Measurements from ENCODE around the gene RABGEF1.
"Not testable (repeated sequence)": the region's sequence is repeated elsewhere in the genome, so short reads cannot be mapped to it uniquely, and the experiment has no call there.

The RABGEF1 gene

DNA sequence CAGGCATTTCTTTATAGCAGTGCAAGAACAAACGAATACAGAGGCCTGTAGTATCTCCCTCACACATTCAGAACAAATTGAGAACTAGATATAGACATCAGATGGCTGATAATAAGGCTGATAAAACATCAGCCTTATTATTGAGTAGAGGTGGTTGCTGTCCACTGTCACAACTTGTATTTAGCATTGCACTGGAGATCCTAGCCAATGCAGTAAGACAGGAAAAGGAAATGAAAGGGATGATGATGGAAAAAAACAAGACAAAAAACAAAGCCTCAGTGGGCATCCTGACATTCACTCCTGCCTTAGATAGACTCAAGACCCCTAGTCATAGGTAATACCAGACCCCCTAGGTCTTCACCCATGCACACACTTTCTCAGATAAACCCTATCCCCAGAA, 4.7 kb upstream of the RABGEF1 start:
- DNase-seq = no peak

DNA sequence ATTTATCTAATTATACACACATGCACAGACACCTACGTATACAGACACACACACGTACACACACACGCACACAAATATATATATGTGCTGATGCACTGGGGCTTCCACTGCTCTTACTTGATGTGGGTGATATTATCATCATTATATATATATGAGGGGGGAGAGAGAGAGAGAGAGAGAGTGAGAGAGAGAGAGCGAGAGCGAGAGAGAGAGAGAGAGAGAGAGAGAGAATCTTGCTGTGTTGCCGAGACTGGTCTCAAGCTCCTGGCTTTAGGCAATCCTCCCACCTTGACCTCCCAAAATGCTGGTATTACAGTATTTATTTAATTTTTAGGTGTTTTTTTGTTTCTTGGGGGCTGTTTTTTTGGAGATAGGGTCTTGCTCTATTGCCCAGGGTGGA, 3.6 kb upstream of the RABGEF1 start:
- DNase-seq = no peak

DNA sequence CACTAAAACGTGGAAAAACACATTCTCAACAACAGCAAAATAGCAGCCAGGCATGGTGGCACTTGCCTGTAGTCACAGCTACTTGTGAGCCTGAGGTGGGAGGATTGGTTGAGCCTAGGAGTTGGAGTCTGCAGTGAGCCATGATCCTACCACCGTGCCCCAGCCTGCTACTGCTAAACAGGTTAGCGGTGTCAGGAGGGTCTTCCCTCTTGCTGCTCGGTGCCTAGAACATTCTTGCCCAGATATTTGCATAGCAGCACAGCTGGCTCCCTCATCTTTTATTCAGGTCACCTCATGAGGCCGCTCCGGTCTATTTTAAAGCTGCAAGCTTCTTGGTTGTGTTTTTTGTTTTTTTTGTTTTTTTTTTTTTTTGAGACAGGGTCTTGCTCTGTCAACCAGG, 2.9 kb upstream of the RABGEF1 start:
- no peak for DNase-seq

DNA sequence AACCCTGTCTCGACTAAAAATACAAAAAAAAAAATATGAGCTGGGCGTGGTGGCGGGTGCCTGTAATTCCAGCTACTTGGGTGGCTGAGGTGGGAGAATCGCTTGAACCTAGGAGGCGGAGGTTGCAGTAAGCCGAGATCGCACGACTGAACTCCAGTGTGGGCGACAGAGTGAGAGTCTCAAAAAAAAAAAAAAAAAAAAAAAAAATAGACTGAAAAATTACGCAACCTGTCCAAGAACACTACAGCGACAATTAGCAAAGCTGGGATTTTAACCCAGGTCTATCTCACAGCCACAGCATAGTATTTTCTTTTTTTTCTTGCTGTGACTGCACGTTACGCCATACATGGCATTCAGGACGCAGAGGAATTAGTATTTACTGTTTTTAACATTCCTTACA, 1.1 kb upstream of the RABGEF1 start:
- no peak for DNase-seq

DNA sequence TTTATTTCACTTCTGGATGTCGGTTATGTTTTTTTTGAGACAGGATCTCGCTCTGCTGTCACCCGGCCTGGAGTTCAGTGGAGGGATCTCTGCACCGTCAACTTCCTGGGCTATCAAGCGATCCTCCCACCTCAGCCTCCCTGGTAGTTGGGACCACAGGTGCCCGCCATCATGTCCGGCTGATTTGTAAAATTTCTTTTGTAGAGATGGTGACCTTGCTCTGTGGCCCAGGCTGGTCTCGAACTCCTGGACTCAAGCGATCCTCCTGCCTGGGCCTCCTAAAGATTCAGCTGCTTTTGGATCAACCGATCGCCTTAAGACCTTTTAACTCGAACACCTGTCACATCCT, 606 bp upstream of the RABGEF1 start:
- no peak for DNase-seq

DNA sequence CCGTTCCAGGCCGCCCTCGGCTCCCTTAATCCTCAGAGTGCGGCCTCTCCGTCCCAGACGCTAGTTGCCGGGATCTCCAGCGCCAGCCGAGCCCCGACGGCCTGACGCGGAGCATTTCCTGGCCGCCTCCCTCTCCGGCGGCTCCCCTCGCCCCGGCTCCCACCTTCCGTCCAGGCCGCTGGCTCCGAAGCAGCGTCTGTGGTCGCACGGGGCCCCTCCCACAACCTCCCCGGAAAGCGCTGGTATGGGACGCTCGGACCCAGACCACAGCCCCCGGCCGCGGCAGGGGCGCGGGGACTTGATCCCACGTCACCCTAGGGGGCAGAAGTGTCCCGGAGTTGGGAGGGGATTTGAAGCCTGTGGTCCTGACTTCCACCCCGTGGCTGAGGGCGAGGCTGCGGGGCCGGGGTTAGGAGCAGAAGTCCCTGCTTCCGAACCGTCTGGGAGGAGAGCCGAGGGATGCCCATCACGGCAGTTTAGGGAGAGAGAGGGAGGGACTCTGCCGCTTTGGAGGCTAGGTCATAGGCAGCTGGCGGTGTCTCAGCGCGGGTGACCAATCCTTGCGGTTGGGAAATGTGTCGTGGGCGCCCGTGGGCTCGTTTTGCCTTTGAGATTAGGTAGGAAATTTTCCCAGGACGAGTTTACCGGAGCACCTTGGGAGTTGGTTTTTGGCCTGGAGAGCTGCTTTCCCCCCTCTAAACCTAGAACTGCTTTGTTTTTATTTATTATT, 612 bp downstream of the RABGEF1 start:
- DNase-seq = peak; percentile 65

DNA sequence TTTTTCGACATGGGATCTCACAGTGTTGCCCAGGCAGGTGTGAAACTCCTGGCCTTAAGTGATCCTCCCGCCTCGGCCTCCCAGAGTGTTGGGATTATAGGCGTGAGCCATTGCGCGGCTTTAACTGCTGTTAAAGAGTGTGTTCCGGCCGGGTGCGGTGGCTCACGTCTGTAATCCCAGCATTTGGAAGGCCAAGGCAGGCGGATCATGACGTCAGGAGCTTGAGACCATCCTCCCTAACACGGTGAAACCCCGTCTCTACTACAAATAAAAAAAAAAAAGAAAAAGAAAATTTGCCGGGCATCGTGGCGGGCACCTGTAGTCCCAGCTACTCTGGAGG, 1.1 kb downstream of the RABGEF1 start:
- DNase-seq = no peak

DNA sequence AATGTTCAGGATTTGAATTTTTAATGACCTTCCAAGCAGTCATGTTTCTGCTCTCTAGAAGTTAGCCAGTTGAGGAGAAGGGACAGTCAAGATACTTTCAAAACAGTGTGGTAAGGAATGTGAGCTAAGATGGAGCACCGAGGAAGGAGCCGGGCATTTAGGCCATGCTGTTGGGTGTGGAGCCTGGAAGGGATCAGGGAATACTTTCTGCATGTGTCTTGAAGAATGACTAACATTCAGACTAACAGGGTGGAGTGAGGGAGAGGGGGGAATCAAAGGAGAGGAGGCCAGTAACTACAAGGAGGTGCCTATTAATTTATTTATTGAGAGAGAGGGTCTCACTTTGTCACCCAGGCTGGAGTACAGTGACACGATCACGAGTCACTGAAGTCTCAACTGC, 1.8 kb downstream of the RABGEF1 start:
- not testable (repeated sequence) for DNase-seq

DNA sequence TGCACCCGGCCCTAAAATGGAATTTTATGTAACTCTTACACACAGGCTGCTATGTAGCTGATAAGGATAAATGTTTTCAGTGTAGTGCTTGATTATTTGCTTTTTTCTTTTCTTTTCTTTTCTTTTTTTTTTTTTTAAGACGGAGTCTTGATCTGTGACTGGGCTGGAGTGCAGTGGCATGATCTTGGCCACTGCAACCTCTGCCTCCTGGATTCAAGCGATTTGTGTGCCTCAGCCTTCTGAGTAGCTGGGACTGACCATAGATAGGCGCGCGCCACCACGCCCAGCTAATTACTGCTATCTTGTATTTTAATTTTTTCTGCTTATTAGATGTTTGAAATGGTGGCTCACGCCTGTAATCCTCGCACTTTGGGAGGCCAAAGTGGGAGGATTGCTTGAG, 3.4 kb downstream of the RABGEF1 start:
- no peak for DNase-seq

DNA sequence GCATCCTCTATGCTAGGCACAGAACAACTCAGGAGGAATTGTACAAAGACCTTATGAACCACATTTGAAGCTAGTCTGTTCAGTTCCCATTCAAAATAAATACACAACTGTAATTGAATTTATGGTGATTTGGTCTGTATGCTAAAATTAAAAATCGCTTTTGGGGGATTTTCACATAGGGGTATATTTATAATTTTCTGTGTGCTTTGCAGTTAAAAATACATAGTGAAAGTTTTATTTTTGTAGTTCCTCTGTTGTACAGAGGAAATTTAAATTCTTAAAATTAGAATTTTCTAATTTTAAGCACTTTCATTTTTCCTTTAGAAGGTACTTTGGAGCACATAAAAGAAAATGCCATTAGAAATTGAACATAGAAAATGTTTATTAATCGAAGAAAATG, 6.9 kb downstream of the RABGEF1 start:
- no peak for DNase-seq

DNA sequence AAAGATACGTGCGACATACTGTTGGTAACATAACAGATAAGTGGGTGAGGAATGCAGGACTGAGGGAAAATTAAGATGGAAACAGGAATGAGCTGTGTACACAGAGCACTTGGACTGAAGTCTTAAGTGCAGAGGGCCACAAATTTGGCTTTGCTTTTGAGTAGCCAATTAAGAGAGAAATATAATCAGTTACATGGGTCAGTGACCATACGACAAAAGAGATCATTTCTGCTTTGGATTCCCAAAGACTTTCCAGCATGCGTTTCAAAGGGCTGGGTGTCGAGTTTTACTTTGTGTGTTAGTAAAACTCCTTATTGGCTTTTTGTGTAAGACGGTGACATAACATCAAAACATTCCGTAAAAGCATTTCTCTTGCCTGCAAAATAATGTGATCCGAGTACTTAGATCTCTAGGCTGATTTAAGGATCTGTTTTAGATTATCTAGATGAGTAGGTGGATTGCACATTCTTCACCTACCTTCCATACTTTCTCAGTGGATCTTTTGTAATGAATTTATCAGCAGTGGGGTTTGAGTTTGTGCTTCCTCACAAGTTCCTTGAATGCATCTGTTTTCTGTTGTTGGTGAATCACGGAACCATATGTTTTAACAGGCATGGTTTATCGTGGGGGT, 7.5 kb downstream of the RABGEF1 start:
- no peak for DNase-seq

DNA sequence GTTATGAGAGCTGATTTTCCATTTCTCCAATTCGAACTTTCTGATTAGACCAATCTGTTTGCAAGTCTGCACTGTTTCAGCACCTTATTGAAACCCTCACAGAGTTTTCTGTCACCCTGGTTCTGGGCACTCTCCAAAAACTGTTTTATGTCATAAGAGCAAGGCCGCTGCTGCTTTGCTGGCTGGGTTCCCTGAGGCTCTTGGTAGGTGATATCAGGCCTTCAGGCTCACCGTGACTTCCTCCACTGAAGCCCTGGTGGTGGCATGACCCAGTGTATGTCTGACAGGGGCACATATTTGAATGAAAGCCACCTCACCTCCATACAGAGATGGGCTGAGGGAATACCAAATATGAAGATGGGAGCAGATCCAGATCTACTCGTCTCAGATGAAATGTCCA, 8.3 kb downstream of the RABGEF1 start:
- no peak for DNase-seq

DNA sequence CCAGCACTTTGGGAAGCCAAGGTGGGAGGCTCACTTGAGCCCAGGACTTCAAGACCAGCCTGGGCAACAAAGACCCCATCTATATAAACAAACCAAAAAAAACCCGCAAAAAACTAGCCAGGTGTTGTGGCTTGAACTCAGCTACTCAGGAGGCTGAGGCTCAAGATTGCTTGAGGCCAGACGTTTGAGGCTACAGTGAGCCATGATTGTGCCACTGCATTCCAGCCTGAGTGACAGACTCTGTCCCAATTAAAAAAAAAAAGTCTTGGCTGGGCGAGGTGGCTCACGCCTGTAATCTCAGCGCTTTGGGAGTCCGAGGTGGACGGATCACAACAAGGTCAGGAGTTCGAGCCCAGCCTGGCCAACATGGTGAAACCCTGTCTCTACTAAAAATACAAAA, 11.4 kb downstream of the RABGEF1 start:
- no peak for DNase-seq

DNA sequence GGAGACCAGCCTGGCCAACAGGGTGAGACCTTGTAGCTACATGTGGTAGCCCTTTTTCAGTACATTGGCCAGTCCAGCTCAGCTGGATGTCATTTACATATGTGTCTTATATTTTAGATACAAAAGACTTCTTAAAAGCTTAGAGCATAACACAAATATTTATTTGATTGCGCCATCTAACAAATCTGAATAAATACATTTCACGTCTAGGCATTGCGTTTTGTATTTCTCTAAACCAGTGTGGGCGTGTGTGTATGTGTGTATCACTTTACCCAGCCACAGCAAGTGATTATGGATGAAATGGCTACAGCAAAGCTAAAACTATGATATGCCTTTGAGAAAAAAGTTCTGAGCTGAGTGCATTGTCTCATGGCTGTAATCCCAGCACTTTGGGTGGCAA, 14.0 kb downstream of the RABGEF1 start:
- DNase-seq = no peak

DNA sequence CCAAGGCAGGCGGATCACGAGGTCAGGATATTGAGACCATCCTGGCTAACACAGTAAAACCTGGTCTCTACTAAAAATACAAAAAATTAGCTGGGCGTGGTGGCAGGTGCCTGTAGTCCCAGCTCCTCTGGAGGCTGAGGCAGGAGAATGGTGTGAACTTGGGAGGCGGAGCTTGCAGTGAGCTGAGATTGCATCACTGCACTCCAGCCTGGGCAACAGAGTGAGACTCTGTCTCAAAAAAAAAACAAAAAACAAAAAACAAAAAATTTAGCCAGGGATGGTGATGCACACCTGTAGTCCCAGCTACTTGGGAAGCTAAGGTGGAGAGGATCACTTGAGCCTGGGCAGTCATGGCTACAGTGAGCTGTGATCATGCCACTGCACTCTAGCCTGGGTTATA, 14.5 kb downstream of the RABGEF1 start:
- not testable (repeated sequence) for DNase-seq

DNA sequence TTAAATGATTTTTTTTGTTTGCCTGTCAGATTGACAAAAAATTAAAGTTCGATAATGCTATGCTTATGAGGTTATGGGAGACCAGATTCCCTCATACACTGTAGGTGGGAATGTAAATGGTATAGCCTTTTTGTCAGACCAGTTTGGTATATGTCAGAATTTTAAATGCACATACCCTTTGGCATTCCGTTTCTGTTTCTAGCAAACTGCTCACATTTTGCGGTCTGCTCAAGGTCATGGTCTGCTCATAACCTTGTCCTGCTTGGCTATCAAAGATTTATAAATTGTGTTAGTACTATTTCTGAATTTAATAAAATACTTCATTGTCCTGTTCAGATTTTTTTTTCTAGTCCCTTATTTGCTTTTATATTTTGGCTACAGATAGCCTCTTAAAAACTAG, 15.7 kb downstream of the RABGEF1 start:
- DNase-seq = not testable (repeated sequence)

DNA sequence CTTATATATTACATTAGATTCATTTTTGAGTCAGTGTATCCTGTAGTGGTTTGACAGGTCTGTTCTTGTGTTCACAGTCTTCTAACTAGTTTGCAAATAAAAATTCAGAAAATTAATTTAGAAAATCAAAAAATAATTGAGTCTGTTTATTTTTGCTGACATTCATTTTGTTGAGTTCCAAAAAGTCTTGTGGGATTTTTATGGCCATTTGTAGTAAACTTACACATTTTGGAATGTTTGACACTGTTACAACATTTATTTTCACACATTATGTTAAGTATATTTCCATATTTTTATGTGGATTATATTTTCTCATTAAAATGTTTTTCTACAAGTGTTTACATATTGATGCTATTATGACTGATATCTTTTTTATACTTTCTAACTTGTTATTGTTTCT, 16.4 kb downstream of the RABGEF1 start:
- DNase-seq = no peak

DNA sequence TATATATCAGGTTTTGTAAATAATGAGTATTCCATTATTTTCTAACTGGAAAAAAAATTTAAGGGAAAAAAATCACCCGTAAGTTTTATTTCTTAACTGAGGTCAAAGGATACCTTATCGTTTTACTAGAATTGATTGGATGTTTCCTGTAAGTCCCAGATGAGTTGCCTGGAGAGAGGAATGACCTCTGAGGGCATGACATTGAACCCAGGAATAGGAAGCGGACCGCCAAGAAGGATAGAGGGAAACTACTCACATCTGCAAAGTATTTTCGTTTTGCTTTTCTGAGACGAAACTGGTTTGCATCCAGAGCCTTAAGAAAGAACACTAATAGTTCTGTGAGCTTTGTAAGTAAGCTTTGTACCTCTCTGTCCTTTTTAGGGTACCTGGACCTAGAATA, 17.4 kb downstream of the RABGEF1 start:
- DNase-seq = no peak

DNA sequence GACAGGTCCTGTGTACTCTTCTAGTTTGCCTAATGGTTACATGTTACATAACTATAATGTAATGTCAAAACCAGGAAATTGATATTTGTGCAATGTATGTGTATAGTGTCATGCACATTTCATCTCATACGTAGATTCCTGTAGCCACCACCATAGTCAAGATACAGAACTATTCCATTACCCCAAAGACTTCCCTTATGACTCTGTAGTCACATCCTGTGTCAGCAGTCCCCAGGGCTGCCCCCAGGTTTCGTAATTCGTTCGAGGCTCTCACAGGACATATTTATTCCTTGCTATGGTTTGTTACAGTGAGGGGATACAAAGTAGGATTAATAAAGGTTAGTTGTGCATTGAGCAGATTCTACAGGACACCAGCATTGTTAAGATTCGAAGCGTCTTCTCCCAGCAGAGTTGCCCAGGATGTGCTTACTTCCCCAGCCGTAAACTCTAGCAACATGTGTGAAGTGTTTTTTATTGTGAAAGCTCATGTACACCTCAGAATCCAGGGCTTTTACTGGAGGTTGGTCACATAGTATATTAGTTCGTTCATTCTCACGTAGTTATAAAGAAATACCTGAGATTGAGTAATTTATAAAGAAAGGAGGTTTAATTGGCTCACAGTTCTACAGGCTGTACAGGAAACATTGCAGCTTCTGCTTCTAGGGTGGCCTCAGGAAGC, 18.6 kb downstream of the RABGEF1 start:
- no peak for DNase-seq

DNA sequence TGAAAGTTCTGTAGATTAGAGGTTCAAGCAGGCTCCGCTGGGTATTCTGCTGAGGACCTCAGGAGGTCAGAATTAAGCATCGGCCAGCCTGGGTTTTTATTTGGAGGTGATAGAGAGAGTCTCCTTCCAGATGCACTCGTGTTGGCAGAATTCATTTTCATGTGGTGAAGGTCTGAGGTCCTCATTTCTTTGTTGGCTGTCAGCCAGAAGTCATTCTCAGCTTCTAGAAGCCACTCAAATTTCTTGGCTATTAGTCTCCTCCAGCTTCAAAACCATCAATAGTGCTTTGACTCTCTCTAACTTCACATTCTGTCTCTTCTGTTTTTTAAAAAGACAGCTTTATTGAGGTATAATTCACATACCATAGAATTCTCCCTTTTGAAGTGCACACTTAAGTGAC, 22.6 kb downstream of the RABGEF1 start:
- not testable (repeated sequence) for DNase-seq

DNA sequence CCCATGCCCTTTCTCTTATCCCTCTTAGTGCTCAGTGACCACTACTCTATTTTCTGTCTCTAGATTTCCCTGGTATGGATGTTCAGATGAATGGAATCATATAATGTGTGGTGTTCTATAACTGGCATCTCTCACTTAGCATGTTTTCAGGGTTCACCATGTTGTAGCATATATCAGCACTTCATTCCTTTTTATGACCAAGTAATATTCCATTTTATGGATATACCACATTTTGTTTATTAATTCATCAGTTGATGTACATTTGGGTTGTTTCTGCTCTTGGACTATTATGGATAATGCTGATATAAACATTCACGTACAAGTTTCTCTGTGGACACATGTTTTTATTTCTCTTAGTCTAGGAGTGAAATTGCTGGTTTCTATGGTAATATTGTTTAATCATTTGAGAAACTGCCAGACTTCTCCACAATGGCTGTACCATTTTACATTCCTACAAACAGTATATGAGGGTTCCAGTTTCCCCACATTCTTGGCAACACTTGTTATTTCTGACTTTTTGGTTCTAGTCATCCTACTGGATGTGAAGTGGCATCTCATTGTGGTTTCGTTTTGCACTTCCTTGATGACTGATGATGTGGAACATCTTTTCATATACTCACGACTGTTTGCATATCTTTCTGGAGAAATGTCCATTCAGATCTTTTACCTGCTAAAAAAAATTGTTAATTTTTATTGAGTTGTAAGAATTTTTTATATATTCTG, 23.3 kb downstream of the RABGEF1 start:
- DNase-seq = not testable (repeated sequence)

DNA sequence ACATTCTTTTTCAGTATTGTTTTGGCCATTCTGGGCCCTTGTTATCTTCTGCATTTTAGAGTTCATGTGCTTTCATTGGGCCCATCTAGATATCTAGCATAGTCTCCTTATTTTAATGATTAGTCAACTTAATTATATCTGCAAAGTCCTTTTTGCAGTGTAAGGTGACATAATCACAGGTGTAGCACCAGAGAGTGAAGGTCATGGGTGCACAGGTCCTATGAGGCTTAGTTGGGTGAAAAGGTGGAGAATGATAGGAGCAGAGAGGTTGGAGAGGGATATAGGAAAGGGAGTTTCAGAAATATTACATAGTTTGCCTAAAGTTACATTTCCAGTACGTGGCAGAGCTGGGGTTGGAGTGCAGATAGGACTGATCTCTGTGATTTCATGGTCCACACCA, 24.4 kb downstream of the RABGEF1 start:
- not testable (repeated sequence) for DNase-seq

DNA sequence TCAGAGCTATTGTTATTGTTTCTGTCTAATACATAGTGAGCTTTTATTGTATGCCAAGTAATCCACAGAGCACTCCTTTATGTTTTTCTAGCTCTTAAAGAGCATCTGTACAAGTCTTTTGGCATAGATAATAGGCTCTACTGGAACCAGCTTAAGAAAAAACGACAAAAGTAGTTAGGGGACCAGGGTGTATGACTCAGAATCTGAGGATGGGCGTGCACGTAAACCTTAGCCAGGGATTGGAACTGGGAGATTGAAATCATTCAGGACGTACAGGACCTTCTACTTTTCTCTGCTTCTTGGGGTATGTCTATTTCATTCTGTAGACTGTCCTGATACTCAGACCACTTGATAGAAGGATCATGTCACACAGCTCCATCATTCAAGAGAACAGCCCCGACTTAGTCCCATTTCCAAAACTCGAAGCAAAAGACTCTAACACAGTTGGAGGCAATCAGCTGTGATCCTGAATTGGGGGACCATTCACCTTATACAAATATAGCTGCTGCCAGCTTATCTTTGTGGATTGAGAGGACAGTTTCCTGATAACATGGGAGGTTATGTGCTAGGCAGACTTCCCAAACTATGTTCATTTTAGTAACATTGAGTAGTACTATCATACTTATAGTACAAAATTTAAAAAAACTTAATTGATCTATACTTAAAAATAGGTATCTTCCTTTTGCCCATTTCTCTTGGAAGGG, 24.9 kb downstream of the RABGEF1 start:
- not testable (repeated sequence) for DNase-seq

All from KG1 (cell line).